Pancreas (tissue), 10 donors: ENCODE results near the gene ELMOD1. TPM values are rescaled to one million over a fixed set of nuclear protein-coding genes. Genes with fewer than 3 reads are reported as not detected.

Experiments used
- ATAC-seq, 4 donors: fragments of 200-7000 bp; cut with Tn5 transposase; one replicate each; pipeline versions ENCODE4 v1.8.0 to v1.9.1; 2020; ENCODE audit warnings: mild to moderate bottlenecking in 4 of 4, moderate library complexity in 4 of 4
- DNase-seq, 6 donors: peaks; one replicate each; pipeline ENCODE4 v3.0.0-alpha.2; 2020
- FAIRE-seq: peaks from 2 replicates; lab custom pipeline; 2012; peaks lifted over from hg19 to GRCh38; lab: Jason Lieb, UNC
- H3K27ac ChIP-seq, 4 donors: fragments of 200-600 bp; sonication (generic); 1 replicate in 3 of 4; 2 replicates in 1 of 4; pipeline versions ENCODE4 v1.5.0 to v1.8.0; 2020
- H3K27me3 ChIP-seq, 4 donors: fragments of 200-600 bp; one replicate each; pipeline ENCODE4 v1.8.0; 2021
- H3K36me3 ChIP-seq, 3 donors: fragments of 200-600 bp; sonication (generic) in 1 of 3; one replicate each; pipeline versions ENCODE4 v1.5.0 to v1.8.0; 2020 to 2021
- H3K4me1 ChIP-seq, 3 donors: fragments of 200-600 bp; one replicate each; pipeline ENCODE4 v1.8.0; 2021
- H3K4me3 ChIP-seq, 4 donors: fragments of 200-600 bp; sonication (generic) in 2 of 4; one replicate each; pipeline versions ENCODE4 v1.5.0 to v1.8.0; 2020 to 2021
- H3K9me3 ChIP-seq, 4 donors: fragments of 200-600 bp; one replicate each; pipeline ENCODE4 v1.8.0; 2021
- WGBS, 2 donors: extraction: QIAGEN DNeasy Blood & Tissue Kit; methylation state at CpG; one replicate each; pipeline ENCODE4 v1.1.7; 2013; 5-methylcytosine and 5-hydroxymethylcytosine counted together
- intact Hi-C, 3 donors: fragments of 100-400 bp; cut with DNase I; formaldehyde crosslinking; loops; one replicate each; pipeline versions ENCODE4 v1.11.1 to v1.14.2; 2022
- polyA plus RNA-seq, 2 donors: library from polyadenylated mRNA; stranded (reverse); fragments of 200-250 nt; gene quantifications; one replicate each; pipeline ENCODE4 v1.2.3, GENCODE V29; 2013
- total RNA-seq, 6 donors: library from RNA; stranded (reverse); fragmentation: NEBNext Ultra II Directional in 4 of 6; extraction: Animal tissue kit (Norgen Biotek cat#: 25700) in 4 of 6; gene quantifications; one replicate each; pipeline versions ENCODE4 v1.2.1 to v1.2.4, GENCODE V29; 2021 to 2023
- TF ChIP-seq, protein P1 (sequence below), 4 donors: fragments of 200-600 bp; sonication (generic) in 3 of 4; IDR thresholded peaks; one replicate each; pipeline versions ENCODE4 v1.5.0 to v1.8.0; 2021; ENCODE audit warnings: antibody characterized with exemption in 4 of 4
- donor health status: healthy with polysubstance abuse.
- donor health status: DM: no; HTN: no; CAD: no; lungs with moderate emphysema.
- donor health status: DM: no; HTN: no; CAD: no.
- donor health status: control.
- donor health status: control.
- donor health status: Bipolar disorder and iron deficiency.
- donor health status: DM: yes; HTN: yes; CAD: no.
- donor health status: DM: no; HTN: no; CAD: no.
- donor health status: DM: no; HTN: no; CAD: no.
- donor health status: DM: yes; HTN: yes; CAD: no.

The ELMOD1 gene
- total and polyA plus RNA-seq, 8 donors: 0.09 to 0.12 TPM; not detected in 6

DNA sequence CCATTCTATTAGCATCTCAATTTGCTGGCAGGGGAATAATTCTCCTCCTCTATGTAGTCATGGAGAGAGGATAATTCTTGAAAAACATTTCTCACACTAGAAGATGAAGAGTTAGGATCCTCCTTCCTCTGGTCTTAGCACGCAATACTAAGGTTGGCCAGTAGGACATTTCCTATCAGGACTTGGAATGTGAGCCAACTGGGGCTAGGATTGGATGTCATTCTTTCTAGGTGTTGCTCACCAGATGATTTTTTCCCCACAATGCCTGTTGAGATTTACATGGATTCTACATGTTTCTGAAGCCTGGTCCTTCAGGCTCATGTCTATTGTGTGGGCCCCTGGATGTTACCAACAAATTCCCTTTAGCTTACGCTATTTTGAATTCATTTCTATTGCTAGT is 92.9 kb downstream of the ELMOD1 start:
- DNase-seq (no peak), ATAC-seq (no peak), FAIRE-seq (no peak)
- Histone ChIP-seq H3K27me3 (no peaks in the 10 kb centered on the region), H3K36me3 (no peaks in the 10 kb centered on the region), H3K4me1 (no peaks in the 10 kb centered on the region), H3K4me3 (no peak overlapping the region), H3K27ac (no peak overlapping the region), H3K9me3 (no peaks in the 10 kb centered on the region)
- intact Hi-C loops: no loop called here
- WGBS, 2 donors: 97 to 99% methylated on average over 2 of the region's 2 CpGs
- TF ChIP-seq, protein P1, sequence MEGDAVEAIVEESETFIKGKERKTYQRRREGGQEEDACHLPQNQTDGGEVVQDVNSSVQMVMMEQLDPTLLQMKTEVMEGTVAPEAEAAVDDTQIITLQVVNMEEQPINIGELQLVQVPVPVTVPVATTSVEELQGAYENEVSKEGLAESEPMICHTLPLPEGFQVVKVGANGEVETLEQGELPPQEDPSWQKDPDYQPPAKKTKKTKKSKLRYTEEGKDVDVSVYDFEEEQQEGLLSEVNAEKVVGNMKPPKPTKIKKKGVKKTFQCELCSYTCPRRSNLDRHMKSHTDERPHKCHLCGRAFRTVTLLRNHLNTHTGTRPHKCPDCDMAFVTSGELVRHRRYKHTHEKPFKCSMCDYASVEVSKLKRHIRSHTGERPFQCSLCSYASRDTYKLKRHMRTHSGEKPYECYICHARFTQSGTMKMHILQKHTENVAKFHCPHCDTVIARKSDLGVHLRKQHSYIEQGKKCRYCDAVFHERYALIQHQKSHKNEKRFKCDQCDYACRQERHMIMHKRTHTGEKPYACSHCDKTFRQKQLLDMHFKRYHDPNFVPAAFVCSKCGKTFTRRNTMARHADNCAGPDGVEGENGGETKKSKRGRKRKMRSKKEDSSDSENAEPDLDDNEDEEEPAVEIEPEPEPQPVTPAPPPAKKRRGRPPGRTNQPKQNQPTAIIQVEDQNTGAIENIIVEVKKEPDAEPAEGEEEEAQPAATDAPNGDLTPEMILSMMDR (IDR thresholded peaks at IDR 0.05): peak in 2 of 4 donors; percentile 14 to 18

DNA sequence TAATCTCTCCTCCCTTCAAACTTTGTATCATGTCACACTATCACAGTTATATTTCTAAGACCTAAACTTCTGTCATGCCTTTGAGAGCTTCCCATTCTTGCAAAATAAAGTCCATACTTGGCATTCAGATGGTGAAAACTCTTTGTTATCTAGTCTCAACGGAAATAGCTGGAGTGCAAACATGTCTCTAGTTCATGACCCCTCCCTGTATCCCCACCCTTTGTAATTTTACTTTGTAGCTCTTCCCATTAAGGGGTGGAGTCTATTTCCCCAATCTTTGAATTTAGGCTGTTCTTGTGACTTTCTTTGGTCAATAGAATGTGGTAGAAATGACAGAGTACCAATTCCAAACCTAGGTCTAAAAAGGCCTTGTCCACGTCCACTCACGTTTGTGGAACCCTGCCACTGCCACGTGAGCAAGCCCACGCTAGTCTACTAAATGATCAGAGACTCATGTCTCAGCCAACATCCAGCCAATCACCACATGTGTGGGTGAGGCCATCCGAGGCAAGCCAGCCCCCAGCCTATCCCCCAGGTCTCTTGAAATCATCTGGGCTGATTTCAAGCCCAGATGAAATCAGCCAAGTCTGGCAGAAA is 97.5 kb downstream of the ELMOD1 start:
- H3K4me1 ChIP-seq: peaks cover 0 to 2% (median 0%) of the 10 kb centered on the region in 3 donors
- DNase-seq (no peak), FAIRE-seq (no peak), ATAC-seq (no peak)
- intact Hi-C loops: loop anchor here in 1 of 3 donors (5.0 kb wide), 1 partner anchor 111 kb away; no protein-coding TSS in a partner anchor
- WGBS, 2 donors: 59 to 65% methylated on average over 6 of the region's 6 CpGs
- H3K36me3 ChIP-seq: no peaks in the 10 kb centered on the region
- no peak overlapping the region for H3K4me3 ChIP-seq
- H3K27ac ChIP-seq: no peak overlapping the region
- no peaks in the 10 kb centered on the region for H3K9me3 ChIP-seq
- peaks cover 0 to 6% (median 0%) of the 10 kb centered on the region in 4 donors for H3K27me3 ChIP-seq
- TF ChIP-seq, protein P1 (IDR thresholded peaks at IDR 0.05): no peak

DNA sequence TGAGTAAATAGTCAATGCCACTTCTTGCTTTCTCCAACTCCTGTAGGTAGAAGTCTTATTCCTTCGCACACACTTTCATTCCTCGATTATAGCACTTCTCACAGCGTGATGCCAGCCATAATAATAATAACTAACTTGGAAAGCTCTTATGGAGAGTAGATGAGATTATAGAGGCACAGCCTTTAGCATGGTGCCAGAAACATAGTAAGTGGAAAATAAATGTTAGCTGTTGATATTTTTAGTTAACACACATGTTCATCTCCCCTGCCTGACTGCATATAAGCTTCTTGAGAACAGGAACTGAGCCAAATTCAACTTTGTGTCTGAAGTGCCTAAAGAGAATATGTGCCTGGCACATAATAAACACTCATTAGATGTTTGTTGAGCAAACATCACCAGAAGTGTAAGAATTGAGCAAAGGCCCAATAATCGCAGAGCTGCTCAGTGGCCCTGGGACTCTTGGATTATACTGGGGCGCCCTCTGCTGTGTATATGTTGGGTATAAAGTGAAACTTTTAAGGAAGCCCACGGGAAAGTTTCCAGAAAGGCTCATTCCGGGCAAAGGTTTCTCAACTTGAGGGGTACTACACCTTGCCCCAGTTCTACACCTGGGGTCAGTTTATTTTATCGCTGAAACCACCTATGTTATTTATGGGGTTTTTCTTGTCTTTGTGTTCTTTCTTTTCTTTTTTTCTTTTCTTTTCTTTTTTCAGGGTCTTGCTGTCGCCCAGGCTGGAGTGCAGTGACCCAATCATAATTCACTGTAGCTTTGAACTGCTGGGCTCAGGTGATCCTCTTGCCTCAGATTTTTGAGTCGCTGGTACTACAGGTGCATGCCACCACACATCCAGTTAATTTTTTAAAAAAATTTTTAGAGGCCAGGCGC is 98.6 kb downstream of the ELMOD1 start:
- intact Hi-C loops: loop anchor here in 2 of 3 donors (5.0 kb wide), 2 partner anchors 112 to 122 kb away; partner anchors contain the start of gene ALKBH8 (in 1 of the 2)
- no peaks in the 10 kb centered on the region for H3K9me3 ChIP-seq
- no peaks in the 10 kb centered on the region for H3K36me3 ChIP-seq
- TF ChIP-seq, protein P1 (IDR thresholded peaks at IDR 0.05): peak in 3 of 4 donors; percentile 43 to 60 (median 47)
- FAIRE-seq (no peak), DNase-seq (peak in 5 of 6 donors; percentile 49 to 75 (median 62)), ATAC-seq (peak; percentile 96 to 99 (median 98))
- 34 to 37% methylated on average over 11 of the region's 11 CpGs for WGBS, 2 donors
- H3K4me1 ChIP-seq: peaks cover 0 to 2% (median 0%) of the 10 kb centered on the region in 3 donors
- peaks cover 0 to 6% (median 0%) of the 10 kb centered on the region in 4 donors for H3K27me3 ChIP-seq
- H3K4me3 ChIP-seq: no peak overlapping the region
- no peak overlapping the region for H3K27ac ChIP-seq

DNA sequence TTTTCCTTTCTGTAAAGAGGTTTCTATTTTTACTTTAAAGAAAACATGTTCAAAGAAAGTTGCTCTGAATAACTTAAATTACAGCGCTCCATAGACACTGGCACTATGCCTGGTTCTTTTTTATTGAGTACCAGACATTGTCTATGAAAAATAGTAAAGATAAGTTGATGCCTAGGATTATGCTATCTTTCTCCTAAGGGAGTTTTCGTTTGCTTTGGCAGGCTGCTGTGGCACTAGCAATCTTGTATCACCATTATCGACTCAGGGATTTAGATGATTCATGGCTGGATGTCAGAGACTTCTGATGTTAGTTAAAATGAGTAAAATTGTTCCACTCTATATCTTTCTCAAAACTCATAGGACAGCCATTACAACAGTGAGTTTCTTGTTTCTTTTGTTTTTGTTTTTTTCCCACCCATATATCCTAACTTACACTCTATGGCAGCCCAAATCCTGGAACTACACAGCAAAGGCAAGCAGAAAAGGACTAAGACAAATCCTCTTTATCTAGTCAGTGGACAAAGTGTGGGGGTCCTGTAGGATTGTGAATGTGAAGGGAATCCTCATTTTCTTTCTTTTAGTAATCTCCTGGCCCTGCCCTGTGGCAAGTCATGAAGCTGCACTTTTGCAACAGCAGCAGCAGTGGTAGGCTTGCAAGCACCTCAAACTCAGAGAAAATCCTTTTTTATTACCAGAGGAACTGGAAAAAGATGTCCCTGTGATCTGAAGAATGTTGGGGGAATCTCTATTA is 100.2 kb downstream of the ELMOD1 start:
- Histone ChIP-seq H3K36me3 (no peaks in the 10 kb centered on the region), H3K4me3 (no peak overlapping the region), H3K4me1 (peaks cover 0 to 2% (median 0%) of the 10 kb centered on the region in 3 donors), H3K9me3 (no peaks in the 10 kb centered on the region), H3K27ac (no peak overlapping the region), H3K27me3 (peaks cover 0 to 6% (median 0%) of the 10 kb centered on the region in 4 donors)
- intact Hi-C loops: loop anchor here in 1 of 3 donors (5.0 kb wide), 1 partner anchor 124 kb away; the partner anchor contains the start of gene ALKBH8
- TF ChIP-seq, protein P1 (IDR thresholded peaks at IDR 0.05): no peak
- WGBS, 2 donors: 24 to 30% methylated on average over 3 of the region's 3 CpGs
- FAIRE-seq (no peak), ATAC-seq (no peak), DNase-seq (no peak)
